GM19397 (cell line): ENCODE results near the gene NFIB.

ENCODE experiments used
- ATAC-seq: cut with Tn5 transposase; IDR thresholded peaks from one replicate; pipeline ENCODE4 v1.9.1; 2021; ENCODE audit warnings: mild to moderate bottlenecking, moderate library complexity; ENCODE audit not compliant: unreplicated experiment

The NFIB gene

DNA sequence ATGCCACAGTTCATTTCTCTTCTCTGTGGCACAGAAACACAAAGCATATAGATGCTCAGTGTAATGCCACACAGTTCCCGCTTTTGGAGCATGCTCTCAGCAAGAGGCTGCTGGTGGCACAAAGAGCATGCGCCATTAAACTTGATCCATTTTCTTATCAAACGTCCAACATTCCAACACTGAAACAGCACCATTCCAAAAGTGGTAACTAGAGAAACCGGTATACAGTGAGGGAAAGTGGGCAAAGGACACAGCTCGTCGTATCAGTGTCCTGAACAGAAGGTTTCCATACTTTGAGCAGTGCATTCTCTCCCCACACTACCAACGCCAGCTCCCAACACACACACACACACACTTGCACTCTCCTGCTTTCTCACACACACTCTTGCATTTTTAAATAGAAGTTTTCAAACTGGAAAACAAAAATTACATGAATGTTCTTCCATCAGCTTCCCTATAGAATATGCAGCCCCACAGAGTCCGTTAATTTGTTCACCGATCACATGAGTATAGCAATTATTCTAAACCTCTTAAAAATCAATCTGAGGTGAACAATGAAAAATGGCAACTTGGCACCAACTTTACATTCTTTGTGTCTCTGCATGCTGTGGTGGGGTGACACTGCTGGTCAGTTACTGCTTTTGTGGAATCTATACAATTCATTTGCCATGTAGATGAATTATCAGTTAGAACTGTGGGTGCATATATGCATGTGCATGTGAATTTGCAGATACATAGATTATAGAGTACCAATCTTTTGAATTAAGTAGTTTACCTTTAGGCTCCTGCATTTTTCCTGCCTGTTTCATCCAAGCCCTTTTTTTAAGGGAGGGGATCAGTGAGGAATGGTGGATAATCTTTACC, 5.7 kb downstream of the NFIB start:
- ATAC-seq = no peak

DNA sequence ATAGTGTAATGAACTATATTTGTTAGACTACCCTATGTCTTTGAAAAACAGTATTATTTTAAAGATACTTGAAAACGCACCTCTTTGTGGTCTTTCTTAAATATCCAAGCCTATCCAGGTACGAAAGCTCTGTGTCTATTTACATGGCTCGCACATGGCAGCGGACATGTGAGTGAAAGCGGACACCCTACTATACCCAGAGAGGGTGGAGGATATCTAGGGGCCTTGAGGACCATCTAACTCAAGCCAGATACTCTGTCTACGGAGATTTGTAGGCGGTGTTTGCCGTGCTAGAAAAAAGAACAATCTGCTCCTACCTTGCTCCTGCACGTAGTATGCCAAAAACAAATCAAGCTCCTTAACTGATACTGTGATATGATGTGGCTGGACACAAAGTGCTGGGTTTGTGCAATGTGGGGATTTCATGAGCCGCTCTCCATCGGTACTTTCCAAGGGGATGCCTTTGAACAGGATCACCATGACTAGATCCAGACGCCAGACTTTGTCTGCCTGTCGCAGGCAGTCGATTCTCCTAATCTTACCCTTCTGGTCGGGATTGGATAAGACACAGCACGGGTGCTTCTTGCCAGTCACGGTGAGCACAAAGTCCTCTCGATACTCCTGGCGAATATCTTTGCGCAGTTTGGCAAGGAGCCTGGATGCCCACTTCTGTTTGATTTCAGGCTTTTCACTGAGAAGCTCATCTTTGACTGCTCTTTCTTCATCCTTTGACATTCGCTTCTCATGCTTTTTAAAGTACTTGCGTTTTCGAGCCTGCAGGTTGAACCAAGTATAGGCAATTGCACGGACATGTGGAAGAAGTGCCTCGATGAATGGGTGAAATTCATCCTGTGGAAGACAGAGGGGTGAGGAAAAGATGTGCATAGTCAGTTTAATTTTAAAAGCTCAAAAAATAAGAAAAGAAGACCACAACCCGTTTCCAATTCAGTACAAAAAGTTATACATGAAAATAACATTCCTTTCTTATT, 7.0 kb downstream of the NFIB start:
- ATAC-seq = no peak

DNA sequence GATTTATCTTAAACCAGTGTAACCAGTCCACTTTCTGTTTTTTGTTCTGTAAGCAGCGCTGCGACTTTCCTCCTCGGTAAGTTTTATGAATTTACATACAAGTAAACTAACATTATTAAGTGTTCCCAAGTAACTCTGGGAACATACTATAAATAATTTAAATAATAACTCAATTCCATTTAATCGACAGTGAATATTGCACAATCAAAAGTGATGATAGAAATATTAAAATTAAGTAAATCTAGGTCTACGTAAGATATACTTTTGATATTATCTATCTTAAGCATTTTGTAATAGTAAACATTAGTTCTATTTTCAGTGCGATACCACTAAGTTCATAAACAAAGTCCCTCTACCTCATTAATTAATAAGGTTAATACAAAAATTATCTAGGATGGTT, 7.8 kb downstream of the NFIB start:
- ATAC-seq = no peak

DNA sequence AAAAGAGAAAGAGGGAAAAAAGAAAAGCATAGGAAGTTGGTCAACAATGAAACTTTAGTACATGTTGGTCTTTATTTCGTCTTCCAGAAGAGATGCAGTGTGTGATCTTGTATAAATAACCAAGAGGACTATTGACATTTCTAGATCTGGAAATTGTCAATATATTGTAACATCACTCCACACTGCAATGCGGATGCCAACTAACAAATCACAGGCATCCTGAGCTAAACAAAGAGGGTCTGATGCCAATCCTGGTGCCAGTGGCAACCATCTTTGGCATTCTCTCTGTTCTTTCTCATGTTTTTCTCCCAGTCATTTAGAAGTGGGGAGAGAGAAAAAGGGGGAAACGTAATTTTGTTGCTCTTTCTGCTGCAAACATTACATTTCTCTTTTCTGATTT, 9.7 kb downstream of the NFIB start:
- no peak for ATAC-seq

DNA sequence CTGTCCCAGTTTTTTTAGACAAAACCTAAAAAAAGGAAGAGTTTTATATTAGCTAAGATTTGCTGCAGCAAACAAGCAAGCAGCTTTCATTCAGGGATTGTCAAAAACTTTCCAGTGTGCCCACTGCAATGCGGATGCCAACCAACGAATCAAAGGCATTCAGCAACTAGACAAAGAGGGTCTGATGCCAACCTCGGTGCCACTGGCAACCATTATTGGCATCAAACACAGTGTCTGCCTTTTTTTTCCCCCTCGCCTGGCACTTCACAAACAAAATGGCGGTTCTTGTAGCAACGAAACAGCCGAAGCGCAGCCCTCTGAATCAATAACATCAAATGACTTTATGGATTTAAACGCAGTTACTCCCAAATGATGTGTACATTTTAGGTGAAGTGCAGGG, 10.4 kb downstream of the NFIB start:
- ATAC-seq = no peak

DNA sequence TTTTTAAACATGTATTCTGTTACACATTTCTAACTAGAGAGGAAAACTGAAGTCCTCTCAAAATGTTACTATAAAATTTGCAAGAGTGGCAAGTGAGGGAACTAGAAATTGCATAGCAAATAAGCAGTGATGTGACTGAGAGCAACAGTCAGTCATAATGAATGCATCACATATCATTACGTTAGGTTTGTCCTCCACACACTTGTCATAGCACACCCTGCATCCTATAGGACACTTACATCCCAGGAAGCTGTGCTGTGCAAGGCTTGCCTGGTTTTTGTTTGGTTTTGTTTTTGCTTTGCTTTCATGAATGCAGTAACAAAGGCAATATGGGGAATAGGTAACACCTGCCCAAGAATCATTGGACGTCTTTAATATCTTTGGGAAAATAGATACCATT, 10.8 kb downstream of the NFIB start:
- no peak for ATAC-seq

DNA sequence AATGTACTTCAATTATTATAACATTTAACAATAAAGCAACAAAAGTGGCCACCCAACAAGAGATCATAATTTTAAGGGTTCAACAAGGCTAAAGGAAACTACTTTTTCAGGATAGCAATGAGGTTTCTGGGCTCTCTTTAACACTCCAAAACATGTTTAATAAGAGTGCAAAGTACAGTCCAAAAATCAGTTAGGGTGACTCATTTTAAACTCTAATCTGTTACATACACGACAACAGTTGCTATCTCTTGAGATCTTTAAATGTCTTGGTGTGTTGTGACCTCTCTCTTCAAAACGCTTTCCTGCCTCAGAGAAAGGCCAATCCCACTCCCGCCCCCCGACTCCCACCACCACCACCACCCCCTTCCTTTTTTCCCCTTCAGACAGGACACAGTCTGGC, 11.5 kb downstream of the NFIB start:
- ATAC-seq = no peak

DNA sequence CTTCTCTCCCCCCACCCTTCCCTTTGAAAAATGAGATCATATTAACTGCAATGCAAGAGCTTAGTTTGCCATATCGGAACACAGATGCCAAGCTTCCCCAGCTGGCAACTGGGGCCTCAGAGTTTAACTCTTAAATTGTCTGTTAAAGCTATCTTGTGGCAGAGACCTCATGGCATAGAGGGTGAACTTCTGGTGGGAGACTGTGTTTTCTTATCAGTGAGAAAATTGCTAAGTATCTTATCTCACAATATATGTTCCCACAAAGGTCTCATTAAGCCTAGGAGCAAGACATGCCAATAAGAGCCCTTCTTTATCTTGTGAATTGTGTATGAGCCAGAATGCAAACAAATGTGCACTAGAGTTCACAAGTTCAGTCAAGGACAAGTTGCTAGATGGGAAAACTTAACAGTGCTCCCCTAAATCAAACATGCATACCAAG, 12.3 kb downstream of the NFIB start:
- ATAC-seq = no peak

DNA sequence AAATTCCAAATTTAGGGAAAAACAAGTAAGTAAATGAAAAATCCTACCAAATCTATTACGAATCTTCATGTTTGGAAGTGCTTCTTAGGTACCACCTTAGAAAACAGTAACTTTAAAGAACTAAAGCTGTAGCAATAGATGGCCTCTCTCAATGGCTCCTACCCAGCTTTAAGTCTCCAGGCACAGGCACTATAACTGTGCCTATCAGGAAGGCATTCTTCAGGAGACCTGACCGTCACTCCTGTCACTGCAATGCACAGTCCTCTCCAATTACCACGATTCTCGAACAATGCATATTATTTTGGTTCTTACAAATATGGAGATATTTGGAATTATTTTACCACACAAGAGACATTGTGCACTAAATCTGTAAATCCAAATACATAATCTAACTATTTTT, 12.9 kb downstream of the NFIB start:
- ATAC-seq = no peak

GRCh38 chr9:14300588-14300987, 13.4 kb downstream of the NFIB start:
- ATAC-seq = no peak

- no peak for ATAC-seq
Measured at GRCh38 chr9:14300040-14300439, 13.9 kb downstream of the NFIB start.

GRCh38 chr9:14298601-14299022, 15.3 kb downstream of the NFIB start:
- no peak for ATAC-seq

DNA sequence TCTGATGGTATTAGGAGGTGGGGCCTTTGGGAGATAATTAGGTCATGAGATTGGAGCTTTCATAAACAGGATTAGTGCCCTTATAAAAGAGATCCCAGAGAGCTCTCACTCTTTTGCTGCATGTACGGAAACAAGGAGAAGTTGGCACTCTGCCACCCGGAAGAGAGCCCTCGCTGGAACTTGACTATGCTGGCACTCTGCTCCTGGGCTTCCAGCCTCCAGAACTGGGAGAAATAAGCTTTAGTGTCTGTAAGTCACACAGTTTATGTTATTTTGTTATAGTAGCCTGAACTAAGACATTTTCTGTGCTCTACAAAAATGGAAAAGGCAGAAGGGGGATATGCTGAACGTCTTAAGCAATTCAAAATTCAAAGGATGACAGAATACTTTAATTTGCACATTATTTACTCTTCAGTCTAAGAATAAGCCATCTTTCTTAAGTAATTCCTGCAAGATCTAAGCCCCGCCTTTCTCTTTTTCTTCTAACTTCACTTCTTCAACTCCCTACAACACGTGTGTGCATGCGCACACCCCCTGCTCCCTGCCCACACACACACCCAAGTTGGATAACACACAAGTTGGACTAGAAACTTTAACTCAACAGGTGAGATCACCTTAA, 17.3 kb downstream of the NFIB start:
- ATAC-seq = no peak

- ATAC-seq = no peak
Measured at GRCh38 chr9:14294659-14295058, 19.3 kb downstream of the NFIB start.

- no peak for ATAC-seq
Measured at GRCh38 chr9:14293801-14294200, 20.1 kb downstream of the NFIB start.

GRCh38 chr9:14292181-14292739, 21.7 kb downstream of the NFIB start:
- ATAC-seq = no peak

- ATAC-seq = no peak
Measured at GRCh38 chr9:14289916-14290315, 24.0 kb downstream of the NFIB start.

DNA sequence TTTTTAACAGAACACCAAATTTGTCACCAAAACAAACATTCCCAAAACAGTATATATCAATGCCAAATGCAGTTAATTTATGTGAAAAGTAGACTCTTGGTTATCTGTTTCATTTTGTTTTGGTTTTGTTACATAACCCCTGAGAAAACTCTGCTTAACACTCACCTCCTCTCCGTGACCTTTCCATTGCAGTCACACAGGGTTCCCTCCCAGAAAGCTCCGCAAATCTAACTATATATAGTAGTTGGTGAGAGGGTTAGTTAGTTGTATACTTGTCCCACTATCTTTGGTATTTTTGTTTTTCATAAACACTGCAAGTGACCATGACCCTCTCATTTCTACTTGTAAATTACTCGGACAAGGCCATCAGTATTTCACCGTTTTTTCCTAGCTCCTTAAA, 25.5 kb downstream of the NFIB start:
- ATAC-seq = no peak

- ATAC-seq = no peak
Measured at GRCh38 chr9:14286121-14286520, 27.8 kb downstream of the NFIB start.

- ATAC-seq = no peak
Measured at GRCh38 chr9:14283276-14283675, 30.7 kb downstream of the NFIB start.

DNA sequence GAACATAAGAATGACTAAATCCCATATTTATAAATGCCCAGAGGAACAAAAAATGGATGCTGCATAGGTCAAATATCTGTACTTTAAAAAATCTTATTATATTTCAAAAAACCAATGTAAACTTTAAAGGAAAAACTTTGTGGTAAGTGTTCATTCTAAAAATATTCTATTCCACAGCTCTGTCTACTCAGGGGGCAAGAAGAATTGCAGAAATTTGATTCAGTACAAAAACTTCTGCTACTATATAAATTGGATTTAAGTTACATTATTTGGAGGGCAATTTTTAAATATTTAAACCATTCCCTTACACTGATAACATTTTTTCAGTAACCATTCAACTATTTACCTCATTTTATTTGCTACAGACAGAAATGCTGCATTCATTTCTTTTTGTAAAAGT, 32.1 kb downstream of the NFIB start:
- ATAC-seq = no peak
